Hypothalamus (tissue), 51 donors: Measurements from ENCODE around the gene GRIK4.
"Not testable (repeated sequence)": the region's sequence is repeated elsewhere in the genome, so short reads cannot be mapped to it uniquely, and the experiment has no call there.

Experiments used
- DNase-seq, 51 donors: peaks; one replicate each; lab custom pipeline; 2025; lab: John Stamatoyannopoulos, UW

GRIK4 gene

DNA sequence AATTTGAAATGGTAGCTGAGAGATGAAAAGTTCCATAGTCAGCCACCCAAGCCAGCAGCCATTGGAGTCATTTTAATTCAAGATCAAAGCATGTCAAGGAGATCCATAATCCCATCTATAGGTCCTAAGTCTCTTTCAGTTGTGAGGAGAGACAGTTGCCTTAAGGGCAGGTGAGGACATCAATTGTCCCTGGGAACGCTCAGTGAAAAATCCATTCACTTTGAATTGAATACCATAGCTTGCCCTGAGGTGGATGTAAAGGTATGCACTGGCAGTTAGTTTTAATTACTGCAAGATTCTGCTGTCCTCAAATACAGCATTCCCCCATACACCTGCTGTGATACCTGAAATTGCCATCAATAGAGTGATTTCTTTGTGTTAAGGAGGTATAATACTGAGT is 487.0 kb downstream of the GRIK4 start:
- DNase-seq: no peak

DNA sequence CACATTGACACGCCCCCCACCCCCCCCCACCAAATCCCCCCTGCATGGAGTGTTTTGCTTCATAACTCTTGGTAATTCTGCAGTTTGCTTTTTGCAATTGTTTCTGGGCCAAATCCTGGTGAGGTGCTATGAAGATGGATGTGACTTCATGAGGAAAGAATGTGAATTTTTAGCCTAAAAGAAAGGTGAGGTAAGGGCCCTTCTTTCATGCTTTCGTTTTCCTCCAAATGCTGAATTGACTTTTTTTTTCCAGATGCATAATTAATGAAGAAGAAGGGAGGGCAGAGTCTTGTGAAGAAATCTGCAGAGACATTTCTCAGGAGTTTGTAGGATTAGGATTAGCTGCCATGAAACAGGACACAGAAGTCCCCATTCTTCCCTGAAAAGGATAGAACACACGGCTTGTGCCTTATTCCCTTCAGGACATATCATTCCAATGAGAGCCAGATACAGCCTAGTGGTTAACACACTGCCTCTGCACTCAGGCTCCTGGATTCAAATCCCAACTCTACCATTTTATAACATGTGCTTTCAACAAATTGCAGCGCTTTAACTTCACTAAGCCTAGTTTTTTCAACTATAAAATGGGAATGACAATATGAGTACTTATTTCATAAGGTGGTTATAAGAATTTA is 492.8 kb downstream of the GRIK4 start:
- DNase-seq: no peak

DNA sequence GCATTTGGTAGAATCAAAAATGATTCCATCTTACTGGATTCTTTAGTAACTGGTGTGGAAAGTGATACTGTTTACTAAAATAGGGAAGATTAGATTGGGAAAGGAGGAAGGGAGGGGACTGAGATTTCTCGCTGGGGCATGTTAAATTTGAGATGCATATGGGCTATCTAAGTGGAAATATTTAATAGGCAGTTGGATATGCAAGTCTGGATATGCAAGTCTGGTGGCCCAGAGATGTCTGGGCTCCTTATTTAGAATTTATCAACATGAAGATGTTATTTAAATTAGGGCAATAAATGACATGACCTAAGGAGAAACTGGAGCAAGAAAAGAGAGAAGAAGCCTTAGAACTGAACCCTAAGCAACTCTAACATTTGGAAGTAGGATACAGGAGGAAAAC is 495.4 kb downstream of the GRIK4 start:
- DNase-seq: no peak

DNA sequence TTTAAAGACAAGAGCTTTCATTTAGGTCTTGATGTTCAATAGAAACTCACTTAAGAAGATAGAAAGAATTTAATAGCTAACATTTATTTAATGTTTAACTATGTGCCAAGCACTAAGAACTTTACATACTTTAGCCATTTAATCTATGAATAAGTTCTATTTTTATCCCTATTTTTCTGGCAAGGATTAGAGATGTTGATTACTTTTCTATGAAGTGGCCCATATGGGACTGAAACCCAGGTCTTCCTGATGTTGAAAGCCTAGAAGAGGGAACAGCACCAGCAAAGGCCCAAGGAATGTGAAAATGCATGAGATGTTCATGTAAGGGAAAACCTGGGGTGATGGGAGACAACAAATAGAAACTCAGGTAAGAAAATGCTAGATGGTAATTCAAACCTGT is 497.0 kb downstream of the GRIK4 start:
- DNase-seq: no peak

DNA sequence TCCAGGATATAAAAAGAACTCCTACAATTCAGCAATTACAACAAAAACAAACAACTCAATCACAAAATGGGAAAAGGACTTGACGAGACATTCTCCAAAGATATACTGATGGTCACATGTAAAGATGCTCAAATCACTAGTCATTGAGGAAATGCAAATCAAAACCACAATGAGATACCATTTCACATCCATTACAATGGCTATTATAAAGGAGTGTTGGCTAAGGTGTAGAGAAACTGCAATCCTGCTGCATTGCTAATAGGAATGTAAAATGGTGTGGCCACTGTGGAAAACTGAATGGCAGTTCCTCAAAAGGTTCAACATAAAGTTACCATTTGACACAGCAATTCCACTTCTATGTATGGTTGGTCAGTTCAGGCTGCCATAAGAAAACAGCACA is 500.5 kb downstream of the GRIK4 start:
- DNase-seq: no peak

DNA sequence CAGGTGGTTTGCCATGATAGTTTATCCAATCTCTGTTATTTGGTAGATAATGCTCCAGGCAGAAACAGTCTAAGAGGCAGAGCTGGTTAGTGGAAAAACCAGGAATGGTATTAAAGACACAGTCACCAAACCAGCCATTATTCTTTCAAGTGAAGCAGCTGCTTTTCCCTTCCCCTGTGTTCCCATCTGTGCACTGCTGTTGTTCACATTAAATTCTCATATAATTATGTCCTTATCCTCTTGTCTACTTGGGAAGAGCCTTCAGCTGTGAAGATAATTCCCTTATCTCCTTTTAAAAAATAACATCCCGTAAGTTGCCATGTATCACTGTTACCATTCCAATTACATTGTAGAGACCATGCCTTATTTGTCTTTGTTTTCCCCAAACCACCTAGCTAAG is 507.2 kb downstream of the GRIK4 start:
- no peak for DNase-seq

DNA sequence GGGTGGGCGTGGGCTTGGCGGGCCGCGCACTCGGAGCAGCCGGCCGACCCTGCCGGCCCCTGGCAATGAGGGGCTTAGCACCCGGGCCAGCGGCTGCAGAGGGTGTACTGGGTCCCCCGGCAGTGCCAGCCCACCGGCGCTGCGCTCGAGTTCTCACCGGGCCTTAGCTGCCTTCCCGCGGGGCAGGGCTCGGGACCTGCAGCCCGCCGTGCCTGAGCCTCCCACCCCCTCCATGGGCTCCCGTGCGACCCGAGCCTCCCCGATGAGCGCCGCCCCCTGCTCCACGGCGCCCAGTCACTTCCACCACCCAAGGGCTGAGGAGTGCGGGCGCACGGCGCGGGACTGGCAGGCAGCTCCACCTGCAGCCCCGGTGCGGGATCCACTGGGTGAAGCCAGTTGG is 510.2 kb downstream of the GRIK4 start:
- DNase-seq: not testable (repeated sequence)

DNA sequence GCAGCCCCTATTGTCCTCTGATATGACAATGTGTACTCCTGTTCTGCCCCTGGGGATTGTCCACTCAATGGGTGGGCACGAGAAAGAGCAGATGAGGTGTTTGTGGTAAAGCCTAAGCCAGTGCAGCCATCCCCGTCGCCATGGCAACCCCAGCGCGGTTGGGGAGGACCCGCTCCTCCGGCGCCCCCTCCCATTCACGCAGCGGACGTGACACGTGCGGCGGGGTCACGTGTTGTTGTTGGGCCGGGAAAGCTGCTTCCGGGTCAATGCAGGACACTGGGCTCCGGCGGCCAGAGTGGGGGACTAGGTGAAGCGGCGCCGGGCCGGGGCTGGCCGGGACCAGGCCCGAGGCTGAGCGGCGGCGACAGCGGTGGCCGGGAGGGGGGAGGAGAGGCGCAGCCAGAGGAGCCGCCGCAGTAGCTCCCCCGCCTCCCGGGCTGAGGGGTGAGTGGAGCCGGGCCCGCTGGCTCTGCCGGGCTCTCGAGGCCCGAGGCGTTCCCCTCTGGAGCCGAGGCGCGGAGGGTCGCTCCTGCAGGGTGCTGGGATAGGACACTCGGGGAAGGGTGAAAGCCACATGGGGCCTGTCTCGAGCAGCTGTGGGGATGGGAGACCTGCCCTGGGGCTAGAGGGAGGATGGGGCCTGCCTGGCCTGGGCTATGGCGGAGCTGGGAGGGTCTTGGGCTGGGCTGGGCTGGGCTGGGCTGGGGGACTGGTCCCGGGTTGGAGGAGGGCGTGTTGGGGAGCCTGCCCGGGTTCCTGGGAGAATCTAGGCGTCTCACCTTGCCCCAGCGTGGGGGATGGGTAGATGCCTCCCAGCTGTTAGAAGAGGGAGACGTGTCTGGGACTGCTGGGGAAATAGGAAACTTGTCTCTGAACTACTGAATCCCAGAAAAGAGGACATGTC is 512.6 kb downstream of the GRIK4 start, which contains the start of gene TBCEL:
Gene TBCEL (plus strand): TSS at position 255 of the 904 bp plus-strand sequence. CDS start 21,589 bp downstream, outside the sequence.
- peak; percentile 41 to 93 (median 84) for DNase-seq

DNA sequence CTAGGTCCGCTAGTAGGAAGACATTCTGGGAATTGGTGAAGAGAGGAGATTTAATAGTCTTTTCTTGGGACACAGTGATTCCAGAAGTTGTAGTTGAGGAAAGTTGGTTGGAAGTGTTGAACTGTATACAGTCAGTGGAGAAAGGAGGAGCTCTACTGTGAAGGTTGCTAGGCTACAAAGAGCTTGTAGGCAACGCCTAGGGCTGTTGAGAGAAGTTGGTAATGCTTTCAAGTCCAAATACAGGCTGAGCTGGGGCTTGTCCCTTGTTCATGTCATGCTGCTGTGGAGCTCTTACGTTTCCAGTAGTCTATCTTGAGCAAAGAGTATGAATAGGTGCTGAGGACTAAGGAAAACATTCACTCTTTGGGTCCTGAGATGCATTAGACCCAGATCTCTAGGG is 513.4 kb downstream of the GRIK4 start:
- DNase-seq: no peak

DNA sequence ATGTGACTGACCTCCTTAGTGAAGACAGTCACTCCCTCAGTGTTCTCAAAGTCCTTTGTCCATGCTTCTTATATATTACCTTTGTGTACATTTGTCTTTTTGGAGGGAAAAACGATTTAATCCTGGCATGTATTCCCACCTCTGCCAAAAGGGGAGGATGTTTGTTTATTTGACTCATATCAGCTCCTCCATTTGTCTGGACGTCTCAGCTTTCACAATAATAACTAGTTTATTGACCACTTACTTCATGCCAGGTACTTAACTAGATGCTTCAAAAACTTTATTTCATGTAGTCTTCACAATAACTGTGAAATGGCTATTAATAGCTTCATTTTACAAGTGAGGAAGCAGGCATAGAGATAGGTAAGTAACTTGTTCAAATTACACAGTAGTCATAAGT is 517.6 kb downstream of the GRIK4 start:
- no peak for DNase-seq

DNA sequence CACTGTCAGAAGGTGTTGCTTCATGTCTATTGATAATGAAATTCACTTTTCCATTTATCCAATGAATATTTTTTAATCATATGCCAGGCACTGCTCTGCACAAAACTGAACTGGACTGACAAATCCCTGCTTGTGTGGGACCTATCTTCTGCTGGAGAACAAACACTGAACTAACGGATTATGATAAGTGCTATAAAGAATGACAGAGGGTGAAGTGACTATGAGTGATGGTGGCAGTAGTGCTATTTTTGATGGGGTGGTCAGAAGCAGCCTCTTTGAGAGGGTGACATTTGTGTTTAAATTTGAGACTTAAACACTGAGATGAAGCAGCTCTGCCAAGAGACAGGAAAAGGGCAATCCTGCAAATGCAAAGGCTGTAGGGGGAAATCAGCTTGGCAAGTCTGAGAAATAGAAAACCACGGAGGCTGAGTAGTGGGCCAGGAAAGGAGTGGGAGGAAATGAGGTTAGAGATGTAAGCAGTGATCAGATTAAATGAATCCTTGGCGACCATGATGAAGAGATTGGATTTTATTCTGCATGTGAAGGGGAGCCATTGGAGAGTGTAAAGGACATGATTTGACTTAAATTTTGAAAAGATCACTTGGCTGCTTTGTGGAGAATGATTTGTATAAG is 518.4 kb downstream of the GRIK4 start:
- no peak for DNase-seq

DNA sequence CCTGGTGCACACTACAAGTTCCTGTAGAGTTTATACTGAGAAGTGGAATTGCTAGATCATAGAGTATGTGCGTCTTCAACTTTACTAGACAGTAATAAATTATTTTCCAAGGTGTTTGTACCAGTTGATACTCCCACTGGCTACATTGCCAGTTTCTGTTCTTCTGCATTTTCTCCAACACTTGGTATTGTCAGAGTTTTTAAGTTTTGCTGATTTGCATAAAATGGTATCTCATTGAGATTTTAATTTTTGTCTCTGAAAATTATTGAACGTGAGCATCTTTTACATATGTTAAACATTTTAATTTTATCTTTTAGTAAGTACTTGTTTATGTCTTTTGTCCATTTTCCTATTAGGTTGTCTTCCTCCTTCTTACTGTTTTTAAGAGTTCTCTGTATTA is 519.6 kb downstream of the GRIK4 start:
- no peak for DNase-seq

DNA sequence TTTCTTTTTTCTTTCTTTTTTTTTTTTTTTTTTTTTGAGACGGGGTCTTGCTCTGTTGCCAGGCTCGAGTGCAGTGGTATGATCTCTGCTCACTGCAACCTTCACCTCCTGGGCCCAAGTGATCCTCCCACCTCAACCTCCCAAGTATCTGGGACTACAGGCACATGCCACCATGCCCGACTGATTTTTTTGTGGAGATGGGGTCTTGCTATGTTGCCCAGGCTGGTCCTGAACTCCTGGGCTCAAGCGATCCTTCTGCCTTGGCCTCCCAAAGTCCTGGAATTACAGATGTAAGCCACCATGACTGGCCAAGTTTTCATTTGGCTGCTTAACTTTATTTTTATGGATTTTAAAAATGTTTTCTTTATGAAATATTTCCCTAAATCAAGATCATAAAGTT is 520.1 kb downstream of the GRIK4 start:
- DNase-seq: not testable (repeated sequence)

DNA sequence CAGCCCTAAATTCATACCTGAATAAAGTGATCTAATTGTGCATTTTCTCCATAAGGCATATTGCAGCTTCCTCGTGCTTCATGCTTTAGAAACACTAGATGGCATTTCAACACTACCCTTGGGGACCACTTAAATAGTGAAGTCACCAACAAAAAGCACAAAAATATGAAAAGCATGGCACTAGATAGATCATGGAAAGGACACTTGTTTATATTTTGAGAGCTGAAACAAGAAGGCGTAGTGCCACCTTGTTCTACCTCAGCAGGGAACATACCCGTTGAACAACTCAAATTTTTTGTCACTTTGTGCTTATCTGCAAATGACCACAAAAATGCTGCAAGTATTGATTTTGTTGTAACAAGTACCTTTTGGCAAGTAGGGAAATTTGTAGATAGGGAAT is 521.0 kb downstream of the GRIK4 start:
- DNase-seq: no peak

DNA sequence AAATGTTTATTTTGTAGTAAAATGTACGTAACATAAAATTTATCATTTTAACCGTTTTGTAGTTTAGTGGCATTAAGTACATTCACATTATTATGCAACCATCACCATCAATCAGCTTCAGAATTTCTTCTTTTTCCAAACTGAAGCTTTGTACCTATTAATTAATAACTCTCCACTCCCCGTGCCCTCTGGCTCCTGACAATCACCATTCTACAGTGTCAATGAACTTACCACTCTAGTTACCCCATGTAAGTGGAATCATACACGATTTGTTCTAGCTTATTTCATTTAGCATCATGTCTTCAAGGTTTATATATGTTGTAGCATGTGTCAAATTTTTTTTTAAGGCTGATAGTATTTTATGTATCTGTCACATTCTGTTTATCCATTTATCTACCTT is 522.1 kb downstream of the GRIK4 start:
- no peak for DNase-seq

DNA sequence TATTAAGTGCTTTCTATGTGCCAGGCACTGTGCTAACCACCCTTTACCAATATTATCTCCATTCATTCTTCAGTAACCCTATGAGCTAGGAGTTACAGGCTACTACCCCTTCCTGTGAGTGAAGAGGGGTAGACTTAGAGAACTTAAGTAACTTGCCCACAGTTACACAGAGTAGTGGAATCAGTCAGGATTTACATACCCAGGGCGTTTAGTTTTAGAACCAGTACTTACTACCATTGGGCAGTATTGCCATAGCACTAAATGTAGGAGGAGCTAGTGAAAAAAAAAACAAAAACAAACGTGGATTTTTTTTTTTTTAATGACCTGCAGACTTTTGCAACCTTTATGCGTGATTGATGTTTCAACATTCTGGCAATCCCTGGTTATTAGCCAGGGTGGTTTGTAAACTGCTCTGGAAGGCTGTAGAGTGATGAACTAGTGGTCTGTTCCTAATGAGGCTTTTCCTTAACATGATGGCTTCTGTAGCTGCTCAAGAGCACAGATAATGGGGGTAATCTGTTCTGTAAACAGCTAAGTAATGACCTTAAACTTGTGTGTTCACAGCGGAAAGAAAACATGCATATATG is 523.7 kb downstream of the GRIK4 start:
- no peak for DNase-seq

DNA sequence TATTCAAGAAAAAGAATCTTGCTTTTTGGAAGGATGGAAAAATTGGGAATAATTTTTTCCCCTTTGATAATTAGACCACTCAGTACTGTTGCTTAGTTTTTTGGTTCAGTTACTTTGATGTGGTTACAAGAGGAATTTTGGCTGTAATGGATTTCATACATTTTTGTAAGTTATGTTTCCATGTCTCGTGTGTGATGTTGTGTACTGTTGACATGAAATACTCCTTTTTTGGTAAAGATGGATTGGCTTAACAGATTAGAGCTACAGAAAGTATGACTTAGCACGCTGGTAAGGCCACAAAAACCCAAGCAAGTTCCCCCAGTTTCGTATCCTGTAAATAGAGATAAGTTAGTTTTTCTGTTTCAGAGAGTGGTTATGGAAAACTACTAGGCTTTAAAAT is 524.2 kb downstream of the GRIK4 start:
- DNase-seq: no peak

DNA sequence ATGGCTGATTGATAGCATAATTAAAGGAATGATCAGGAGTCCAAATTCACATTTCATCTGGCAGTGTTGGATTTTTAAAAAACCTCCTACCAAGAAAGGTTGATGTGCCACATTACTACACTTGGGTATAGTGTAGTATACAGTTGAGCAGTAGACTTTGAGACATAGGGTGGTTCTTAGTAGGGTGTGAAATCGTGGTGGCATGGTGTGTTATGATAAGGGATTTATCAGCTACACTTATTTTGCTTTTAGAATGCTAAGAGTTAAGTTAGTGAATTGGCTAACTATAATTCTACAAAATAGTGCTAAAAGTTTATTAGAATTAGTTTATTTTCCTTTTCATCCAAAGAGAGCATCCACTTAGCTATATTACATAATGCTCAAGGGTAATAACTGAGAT is 525.5 kb downstream of the GRIK4 start:
- no peak for DNase-seq
